Uterus (tissue), 4 donors: ENCODE measurements around the gene CEMIP. TPM values are rescaled to one million over a fixed set of nuclear protein-coding genes. Genes with fewer than 3 reads are reported as not detected.
A peak's percentile ranks its signal among the peaks of the same experiment; 100 is the strongest.

Source experiments
- DNase-seq, 2 donors: peaks; one replicate each; pipeline ENCODE4 v3.0.0-alpha.2; 2019 to 2020
- H3K27ac ChIP-seq, 2 donors: fragments of 200-600 bp; sonication (generic); 1 replicate in 1 of 2; 2 replicates in 1 of 2; pipeline ENCODE4 v1.5.1; 2016 to 2018
- H3K27me3 ChIP-seq, 2 donors: fragments of 200-600 bp; sonication (generic); one replicate each; pipeline ENCODE4 v1.5.1; 2018 to 2019; ENCODE audit warnings: control low read depth in 1 of 2
- H3K36me3 ChIP-seq, 2 donors: fragments of 200-600 bp; sonication (generic); one replicate each; pipeline ENCODE4 v1.5.1; 2019; ENCODE audit warnings: control low read depth in 1 of 2
- H3K4me1 ChIP-seq, 2 donors: fragments of 200-600 bp; sonication (generic); one replicate each; pipeline ENCODE4 v1.5.1; 2018 to 2019; ENCODE audit warnings: control low read depth in 1 of 2
- H3K4me3 ChIP-seq, 2 donors: fragments of 200-600 bp; sonication (generic); 1 replicate in 1 of 2; 2 replicates in 1 of 2; pipeline ENCODE4 v1.5.1; 2018 to 2019; ENCODE audit warnings: mild to moderate bottlenecking in 1 of 2
- H3K9me3 ChIP-seq, 2 donors: fragments of 200-600 bp; sonication (generic); one replicate each; pipeline ENCODE4 v1.5.1; 2019; ENCODE audit warnings: control low read depth in 1 of 2
- CTCF ChIP-seq, 4 experiments: fragments of 200-600 bp in 2 of 4; fragments of 450-650 bp in 2 of 4; sonication (generic) in 2 of 4; IDR thresholded peaks; one replicate each; pipeline ENCODE4 v1.5.1; 2016 to 2019; ENCODE audit warnings: antibody characterized with exemption in 4 of 4, mild to moderate bottlenecking in 2 of 4, moderate library complexity in 1 of 4
- POLR2A ChIP-seq, 2 donors: fragments of 450-650 bp; IDR thresholded peaks; one replicate each; pipeline ENCODE4 v1.6.1; 2016; ENCODE audit warnings: antibody characterized with exemption in 2 of 2, mild to moderate bottlenecking in 1 of 2, moderate library complexity in 1 of 2
- intact Hi-C: fragments of 100-400 bp; cut with DNase I; formaldehyde crosslinking; loops from one replicate; pipeline ENCODE4 v1.15.1; 2023; ENCODE audit warnings: low total_unique reads
- total RNA-seq, 4 donors: library from RNA; depleted of rRNA in 3 of 4; stranded (reverse); fragments of >200 nt in 3 of 4; gene quantifications; one replicate each; pipeline versions ENCODE4 v1.1.0 to v1.2.4, GENCODE V29; 2014 to 2023
- donor health status: DM: yes; HTN: yes; CAD: no.

The CEMIP gene
- total RNA-seq, 4 donors from 2014 or later = under 0.01 to 1.9 (median 1.1) TPM

GRCh38 chr15:80985981-80986380 is 206.8 kb downstream of the CEMIP start:
- Histone ChIP-seq H3K9me3 (no peaks in the 10 kb centered on the region), H3K4me1 (peaks cover 7 to 11% of the 10 kb centered on the region in 2 donors), H3K27ac (no peak overlapping the region), H3K36me3 (no peaks in the 10 kb centered on the region), H3K27me3 (no peaks in the 10 kb centered on the region), H3K4me3 (no peak overlapping the region)
- intact Hi-C loops = no loop called here
- no peak for DNase-seq
- TF ChIP-seq CTCF (IDR thresholded peaks at IDR 0.05) = no peak

DNA sequence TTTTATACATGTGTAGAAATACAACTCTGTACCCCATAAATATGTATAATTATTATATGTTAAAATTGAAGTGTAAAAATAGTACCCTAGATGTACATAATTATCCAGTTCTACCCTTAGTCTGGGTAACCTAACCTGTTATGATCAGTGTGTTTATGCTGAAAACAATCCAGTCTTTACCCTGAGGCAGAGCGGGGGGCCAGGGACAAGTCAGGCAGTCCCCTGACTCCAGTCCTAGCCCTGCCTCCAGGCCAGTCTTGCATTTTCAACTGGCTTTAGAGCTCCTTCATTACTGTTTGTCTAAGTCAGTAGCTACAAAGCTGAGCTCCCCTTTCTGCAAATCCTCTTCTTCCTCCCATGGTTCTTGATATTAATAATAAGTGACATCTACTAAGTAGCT is 207.3 kb downstream of the CEMIP start:
- Histone ChIP-seq H3K36me3 (no peaks in the 10 kb centered on the region), H3K4me1 (peaks cover 7 to 11% of the 10 kb centered on the region in 2 donors), H3K4me3 (no peak overlapping the region), H3K9me3 (no peaks in the 10 kb centered on the region), H3K27me3 (no peaks in the 10 kb centered on the region), H3K27ac (no peak overlapping the region)
- TF ChIP-seq POLR2A (IDR thresholded peaks at IDR 0.05) (no peak), CTCF (IDR thresholded peaks at IDR 0.05) (no peak)
- intact Hi-C loops = no loop called here
- no peak for DNase-seq

DNA sequence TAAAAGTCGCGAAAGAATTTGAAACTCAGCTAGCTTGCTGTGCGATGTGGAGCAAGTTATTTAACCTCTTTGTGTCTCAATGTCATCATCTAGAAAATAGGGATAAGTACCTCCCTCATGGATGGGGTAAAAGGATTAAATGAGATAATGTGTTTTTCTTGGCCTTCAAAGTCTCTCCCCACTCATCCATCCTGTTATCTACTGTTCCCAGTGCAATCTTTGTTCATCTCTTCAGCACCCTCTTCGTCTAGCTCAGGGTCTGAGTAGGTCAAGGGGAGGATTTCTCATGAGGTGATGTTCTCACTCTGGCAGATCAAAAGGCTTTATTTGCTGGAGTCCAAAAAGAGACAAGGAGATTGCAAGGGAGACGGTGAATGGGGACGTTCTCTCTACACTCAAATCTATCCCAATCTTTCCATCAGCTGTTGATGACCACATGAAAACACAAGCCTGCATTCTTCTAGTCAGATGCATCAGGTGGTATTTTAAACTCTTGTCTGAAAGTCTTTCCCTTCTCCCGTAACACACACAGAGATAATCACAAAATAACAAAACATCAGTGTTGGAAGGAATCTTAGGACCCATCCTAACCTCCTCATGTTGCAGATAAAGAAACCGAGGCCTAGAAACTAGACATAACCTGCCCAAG is 209.1 kb downstream of the CEMIP start:
- Histone ChIP-seq H3K4me3 (peak overlapping the region; percentile 80 to 91), H3K4me1 (peaks cover 7 to 11% of the 10 kb centered on the region in 2 donors), H3K27me3 (no peaks in the 10 kb centered on the region), H3K27ac (no peak overlapping the region), H3K36me3 (no peaks in the 10 kb centered on the region), H3K9me3 (no peaks in the 10 kb centered on the region)
- DNase-seq = no peak
- TF ChIP-seq CTCF (IDR thresholded peaks at IDR 0.05) = no peak
- no peak for TF ChIP-seq POLR2A (IDR thresholded peaks at IDR 0.05)
- intact Hi-C loops = no loop called here

DNA sequence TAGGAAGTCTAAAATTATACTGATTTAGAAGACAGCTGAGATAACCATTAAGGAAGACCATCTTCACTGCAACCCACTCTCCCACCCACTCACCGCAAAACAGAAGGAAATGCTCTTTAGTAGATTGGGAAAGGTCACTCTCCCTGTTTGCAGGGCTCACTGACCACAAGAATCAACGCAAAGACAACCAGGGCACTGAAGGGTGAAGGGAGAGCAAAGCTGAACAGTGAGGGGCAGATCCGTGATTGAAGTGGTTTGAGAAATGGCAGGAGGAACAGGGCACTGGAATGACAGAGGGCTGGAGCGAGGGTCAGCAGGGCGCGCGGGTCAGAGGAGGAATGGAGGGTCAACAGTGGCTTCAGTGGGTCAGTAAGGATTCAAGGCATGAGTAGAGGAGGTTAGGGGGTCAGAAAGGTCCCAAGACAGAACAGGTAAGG is 209.9 kb downstream of the CEMIP start:
- H3K9me3 ChIP-seq = no peaks in the 10 kb centered on the region
- intact Hi-C loops = no loop called here
- H3K4me3 ChIP-seq = peak overlapping the region; percentile 80 to 91
- H3K36me3 ChIP-seq = no peaks in the 10 kb centered on the region
- no peaks in the 10 kb centered on the region for H3K27me3 ChIP-seq
- peaks cover 7 to 11% of the 10 kb centered on the region in 2 donors for H3K4me1 ChIP-seq
- DNase-seq = no peak
- peak overlapping the region; percentile 94 for H3K27ac ChIP-seq
- TF ChIP-seq POLR2A (IDR thresholded peaks at IDR 0.05) (no peak), CTCF (IDR thresholded peaks at IDR 0.05) (no peak)

DNA sequence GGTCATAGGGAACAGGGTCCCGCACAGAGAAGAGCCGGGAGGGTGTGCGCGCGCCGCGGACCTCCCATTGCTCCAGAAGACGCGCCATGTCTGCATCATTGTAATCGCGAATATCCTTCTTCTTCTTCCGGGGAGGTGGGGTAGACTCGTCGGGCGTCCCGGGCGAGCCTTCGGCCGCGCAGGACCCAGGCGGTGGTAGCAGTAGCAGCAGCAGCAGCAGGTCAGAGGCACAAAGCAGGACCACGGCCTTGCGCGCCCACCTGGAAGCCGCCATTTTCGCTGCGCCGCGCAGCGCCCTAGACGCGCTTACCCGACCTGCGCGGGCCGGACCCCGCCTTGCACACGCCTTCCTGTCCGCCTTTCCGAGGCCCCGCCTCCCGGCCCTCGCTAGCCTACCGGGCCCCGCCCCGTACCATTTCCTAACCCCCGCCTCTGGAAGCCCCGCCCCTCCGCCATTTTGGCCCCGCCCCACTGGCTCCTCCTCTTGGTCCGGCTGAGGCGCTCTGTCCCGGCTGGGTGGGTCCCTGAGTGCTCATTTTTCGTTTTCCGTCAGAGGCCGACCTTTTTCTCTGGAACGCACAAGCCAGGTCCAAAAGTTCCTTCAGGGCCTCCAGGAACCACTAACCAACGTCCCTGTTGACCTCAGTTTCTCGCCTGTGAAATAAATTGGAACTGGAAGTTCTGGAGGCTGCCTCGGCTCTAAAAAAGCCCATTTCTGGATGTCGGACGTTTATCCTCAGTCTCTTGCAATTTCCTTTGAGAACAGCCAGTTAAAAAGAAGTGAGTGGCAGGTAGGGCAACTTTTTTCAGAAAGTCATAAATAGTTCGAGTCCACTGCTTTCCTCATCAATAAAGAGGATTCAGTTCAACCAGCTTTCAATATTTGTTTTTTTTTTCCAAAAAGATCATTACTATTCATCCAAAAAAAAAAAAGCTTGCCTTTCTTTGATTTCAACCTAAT is 210.6 kb downstream of the CEMIP start, which contains the start of gene MESD:
TSS of gene MESD (minus strand) at position 302 of the 961 bp plus-strand sequence. CDS start at position 274, 28 bp downstream.
- TF ChIP-seq CTCF (IDR thresholded peaks at IDR 0.05) (no peak), POLR2A (IDR thresholded peaks at IDR 0.05) (peak; percentile 80 to 91)
- Histone ChIP-seq H3K36me3 (no peaks in the 10 kb centered on the region), H3K27me3 (no peaks in the 10 kb centered on the region), H3K27ac (peak within 1 kb of the TSS; percentile 94), H3K4me1 (peaks cover 7 to 11% of the 10 kb centered on the region in 2 donors), H3K4me3 (peak within 1 kb of the TSS; percentile 80 to 91), H3K9me3 (no peaks in the 10 kb centered on the region)
- intact Hi-C loops = no loop called here
- peak; percentile 99 for DNase-seq
